GM18526 (cell line): ENCODE measurements around the gene LRFN2.

Source experiments
- POLR2A ChIP-seq: IDR thresholded peaks from 3 replicates; pipeline ENCODE4 v1.6.1; 2011; ENCODE audit not compliant: insufficient read length; ENCODE audit errors: extremely low read depth

LRFN2 gene

DNA sequence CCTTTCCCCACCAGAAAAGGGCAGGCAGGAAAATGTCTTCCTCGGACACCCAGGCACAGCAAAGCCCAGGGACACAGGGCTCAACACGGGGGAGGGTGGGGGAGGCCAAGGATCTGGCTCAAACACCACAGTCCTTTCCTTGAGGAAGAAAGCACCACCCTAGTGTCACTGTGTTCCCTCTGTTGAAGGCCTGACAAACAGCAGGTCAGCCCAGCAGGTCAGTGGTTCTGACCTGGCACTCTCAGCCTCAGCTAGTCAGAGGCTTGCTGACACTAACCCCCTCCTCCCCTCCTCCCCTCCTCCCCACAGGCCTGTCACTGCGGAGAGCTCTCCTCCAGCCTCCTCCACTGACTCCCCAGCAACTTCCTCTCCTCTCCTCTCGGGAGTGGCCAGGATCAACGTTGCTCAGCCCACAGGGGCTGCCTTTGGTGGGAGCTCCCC, 239.6 kb downstream of the LRFN2 start:
- no peak for TF ChIP-seq POLR2A

DNA sequence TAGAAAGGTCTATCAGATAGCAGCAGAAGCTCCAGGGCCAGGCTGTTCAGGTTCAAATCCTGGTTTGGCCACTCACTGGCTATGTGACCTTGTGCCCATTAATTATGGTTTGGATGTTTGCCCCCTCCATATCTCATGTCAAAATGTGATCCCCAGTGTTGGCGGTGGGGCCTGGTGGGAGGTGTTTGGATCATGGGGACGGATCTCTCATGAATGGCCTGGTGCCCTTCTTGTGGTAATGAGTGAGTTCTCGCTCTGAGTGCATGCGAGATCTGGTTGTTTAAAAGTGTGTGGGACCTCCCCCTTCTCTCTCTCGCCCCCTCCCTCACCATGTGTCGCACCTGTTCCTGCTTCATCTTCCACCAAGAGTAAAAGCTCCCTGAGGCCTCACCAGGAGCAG, 240.9 kb downstream of the LRFN2 start:
- no peak for TF ChIP-seq POLR2A

DNA sequence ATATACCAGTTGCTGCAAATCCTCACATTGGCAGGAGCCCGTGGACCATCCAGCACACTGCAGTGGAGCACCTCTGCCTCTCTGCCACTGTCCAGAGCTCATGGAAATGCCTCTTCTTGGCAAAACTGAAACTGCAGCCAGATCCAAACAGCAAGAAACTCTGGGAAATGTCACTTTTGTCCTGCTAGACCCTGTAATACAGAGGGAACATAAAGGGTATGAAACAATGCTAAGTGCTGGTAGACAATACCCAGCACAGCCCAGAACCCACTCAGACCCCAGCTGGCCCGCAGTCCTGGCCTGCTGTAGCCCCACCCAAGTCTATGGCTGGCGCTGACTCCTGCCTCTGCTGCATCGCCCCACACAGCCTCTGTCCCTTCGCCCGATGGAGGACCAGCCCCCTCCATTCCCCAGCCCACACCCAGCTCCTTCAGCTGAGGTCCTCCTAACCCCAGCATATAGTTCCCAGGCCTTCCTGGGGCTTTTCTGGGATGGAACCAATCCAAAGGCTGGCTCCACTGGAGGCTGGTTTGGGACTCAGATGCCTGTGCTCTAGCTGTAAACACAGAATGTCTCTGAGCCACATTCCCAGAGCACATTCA, 242.5 kb downstream of the LRFN2 start:
- TF ChIP-seq POLR2A = no peak

DNA sequence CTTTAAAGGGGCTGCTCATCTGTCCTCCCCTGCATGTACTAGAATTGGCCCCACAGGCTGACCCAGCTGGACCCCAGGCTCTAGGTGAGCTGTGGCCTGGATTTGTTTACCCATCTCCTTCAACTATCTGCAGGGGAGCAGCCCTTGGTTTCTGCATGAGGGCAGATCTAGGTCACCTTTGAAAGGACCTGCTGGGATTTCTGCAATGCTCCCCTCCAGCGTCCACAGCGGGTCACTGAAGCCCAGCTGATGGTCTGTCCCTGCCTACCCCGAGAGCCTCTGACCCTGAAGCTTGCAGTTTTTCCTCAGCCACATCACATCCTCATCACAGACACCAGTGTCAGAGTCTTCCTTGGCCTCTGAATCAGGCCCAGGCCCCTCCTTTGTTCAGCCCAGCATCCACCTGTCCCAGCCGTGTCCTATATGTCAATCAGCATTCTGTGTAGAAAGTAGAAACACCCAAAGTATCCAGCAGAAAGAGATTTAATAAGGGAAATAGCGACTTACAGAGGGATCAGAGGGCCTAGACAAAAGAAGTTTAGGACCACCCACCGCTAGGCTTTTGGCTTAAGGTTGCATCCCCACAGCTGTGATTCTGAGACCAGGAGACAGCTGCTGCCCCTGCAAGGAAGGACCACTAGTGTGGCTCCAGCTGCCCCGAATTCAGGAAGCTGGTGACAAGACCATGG, 243.1 kb downstream of the LRFN2 start:
- no peak for TF ChIP-seq POLR2A

DNA sequence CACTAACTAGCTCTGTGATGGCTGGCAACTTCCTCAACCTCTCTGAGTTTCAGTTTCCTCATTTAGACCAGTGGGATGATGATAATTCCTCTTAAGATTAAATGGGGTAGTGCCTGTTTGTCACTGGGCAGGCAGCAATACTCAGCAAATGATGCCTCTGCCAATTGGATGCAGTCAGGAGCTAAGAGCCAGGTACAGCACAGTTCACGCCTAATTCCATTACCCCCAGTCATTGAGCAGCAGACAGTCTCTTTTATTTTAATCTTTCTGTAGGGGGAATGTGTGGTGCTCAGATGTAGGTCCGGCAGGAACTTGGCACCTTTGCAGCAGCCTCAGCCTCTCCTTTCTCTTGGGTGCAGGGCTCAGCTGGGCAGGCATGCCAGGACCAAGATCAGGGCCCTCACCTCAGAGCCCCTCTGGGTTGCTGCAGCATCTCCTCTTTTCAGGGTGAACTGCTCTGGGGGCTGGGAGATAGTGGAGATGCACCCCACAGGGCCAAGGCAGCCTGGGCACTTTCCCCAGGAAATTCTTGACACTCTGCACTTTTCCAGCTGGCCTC, 243.8 kb downstream of the LRFN2 start:
- no peak for TF ChIP-seq POLR2A

DNA sequence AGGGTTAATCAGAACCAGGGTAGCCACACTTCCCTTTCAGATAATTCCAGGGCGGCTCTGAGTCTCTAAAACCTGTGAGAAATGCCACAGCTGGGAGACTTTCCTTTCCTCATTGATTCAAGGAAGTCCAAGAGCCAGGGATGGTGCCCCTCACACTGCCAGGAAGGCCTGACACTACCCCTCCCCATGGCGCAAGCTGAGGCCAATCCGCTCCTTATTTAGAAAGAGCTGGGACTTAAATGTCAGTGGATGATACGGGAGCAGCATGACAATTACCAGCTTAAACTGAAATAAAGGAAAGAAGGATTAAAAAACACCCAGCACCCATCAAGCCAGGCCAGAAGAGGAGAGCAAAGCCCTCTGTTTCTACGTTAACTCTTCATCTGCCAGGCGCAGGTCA, 244.4 kb downstream of the LRFN2 start:
- TF ChIP-seq POLR2A = no peak

DNA sequence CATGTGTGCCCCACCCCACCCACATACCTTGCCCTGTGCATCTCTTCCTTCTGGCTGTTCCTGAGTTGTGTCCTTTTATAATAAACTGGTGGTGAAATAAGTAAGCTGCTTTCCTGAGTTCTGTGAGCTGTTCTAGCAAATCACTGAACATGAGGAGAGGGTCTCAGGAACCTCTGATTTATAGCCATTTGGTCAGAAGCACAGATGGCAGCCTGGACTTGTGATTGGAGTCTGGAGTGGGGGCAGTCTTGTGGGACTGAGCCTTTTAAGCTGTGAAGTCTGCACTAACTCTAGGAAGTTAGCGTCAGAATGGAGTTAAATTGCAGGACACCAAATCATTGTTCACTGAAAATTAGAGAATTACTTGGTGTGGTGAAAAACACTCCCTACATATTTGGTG, 245.4 kb downstream of the LRFN2 start:
- TF ChIP-seq POLR2A = no peak
